Loucy (cell line): Measurements from ENCODE around the gene GRB2.

Source experiments
- H2AFZ ChIP-seq: fragments of 200-600 bp; sonication (generic); 2 replicates; pipeline ENCODE4 v1.6.0; 2016; ENCODE audit warnings: antibody characterized with exemption, mild to moderate bottlenecking, low read length, moderate library complexity
- H3F3A ChIP-seq: fragments of 200-600 bp; 2 replicates; pipeline ENCODE4 v1.6.0; 2016; ENCODE audit warnings: antibody characterized with exemption, low read depth, mild to moderate bottlenecking
- H3K27me3 ChIP-seq: fragments of 200-600 bp; sonication (generic); 2 replicates; pipeline ENCODE4 v1.6.1; 2014; ENCODE audit warnings: low read length, mild to moderate bottlenecking; ENCODE audit not compliant: insufficient read depth, poor library complexity, severe bottlenecking
- H3K36me3 ChIP-seq: fragments of 200-600 bp; sonication (generic); 2 replicates; pipeline ENCODE4 v1.6.1; 2016; ENCODE audit warnings: low read length; ENCODE audit not compliant: insufficient read depth
- H3K4me1 ChIP-seq: fragments of 200-600 bp; sonication (generic); 2 replicates; pipeline ENCODE4 v1.5.1; 2014; ENCODE audit warnings: low read length, mild to moderate bottlenecking; ENCODE audit not compliant: insufficient read depth, poor library complexity, severe bottlenecking
- H3K4me2 ChIP-seq: fragments of 200-600 bp; sonication (generic); 2 replicates; pipeline ENCODE4 v1.6.0; 2014; ENCODE audit warnings: antibody characterized with exemption, low read length, low read depth, mild to moderate bottlenecking; ENCODE audit not compliant: poor library complexity, severe bottlenecking
- H3K4me3 ChIP-seq: fragments of 200-600 bp; sonication (generic); 2 replicates; pipeline ENCODE4 v1.5.1; 2014; ENCODE audit warnings: low read length, mild to moderate bottlenecking, mixed read lengths; ENCODE audit not compliant: poor library complexity, severe bottlenecking
- H3K79me2 ChIP-seq: fragments of 200-600 bp; sonication (generic); 2 replicates; pipeline ENCODE4 v1.6.1; 2014; ENCODE audit warnings: low read length; ENCODE audit not compliant: insufficient read depth
- H3K9ac ChIP-seq: fragments of 200-600 bp; sonication (generic); 2 replicates; pipeline ENCODE4 v1.6.0; 2014; ENCODE audit warnings: mild to moderate bottlenecking, low read depth, low read length, moderate library complexity; ENCODE audit not compliant: poor library complexity, severe bottlenecking
- H3K9me2 ChIP-seq: fragments of 200-600 bp; sonication (generic); replicated peaks from 2 replicates; pipeline ENCODE4 v1.6.1; 2016; ENCODE audit warnings: low read depth, low read length, mixed read lengths
- H3K9me3 ChIP-seq: fragments of 200-600 bp; sonication (generic); 2 replicates; pipeline ENCODE4 v1.6.1; 2014; ENCODE audit warnings: mild to moderate bottlenecking, antibody characterized with exemption, low read length, low read depth; ENCODE audit not compliant: insufficient read depth
- H4K20me1 ChIP-seq: fragments of 200-600 bp; sonication (generic); 2 replicates; pipeline ENCODE4 v1.6.0; 2014; ENCODE audit warnings: antibody characterized with exemption, low read length, mild to moderate bottlenecking; ENCODE audit not compliant: insufficient read depth, poor library complexity, severe bottlenecking
- EZH2phosphoT487 ChIP-seq: fragments of 200-600 bp; IDR thresholded peaks from 2 replicates; pipeline ENCODE4 v1.6.1; 2018; ENCODE audit warnings: antibody characterized with exemption, mild to moderate bottlenecking, moderate library complexity, borderline replicate concordance
- TF ChIP-seq, protein P1 (sequence below): fragments of 200-600 bp; sonication (generic); conservative IDR thresholded peaks from 2 replicates; pipeline ENCODE4 v1.5.1; 2014; ENCODE audit warnings: mild to moderate bottlenecking, antibody characterized with exemption, low read length

Gene GRB2

DNA sequence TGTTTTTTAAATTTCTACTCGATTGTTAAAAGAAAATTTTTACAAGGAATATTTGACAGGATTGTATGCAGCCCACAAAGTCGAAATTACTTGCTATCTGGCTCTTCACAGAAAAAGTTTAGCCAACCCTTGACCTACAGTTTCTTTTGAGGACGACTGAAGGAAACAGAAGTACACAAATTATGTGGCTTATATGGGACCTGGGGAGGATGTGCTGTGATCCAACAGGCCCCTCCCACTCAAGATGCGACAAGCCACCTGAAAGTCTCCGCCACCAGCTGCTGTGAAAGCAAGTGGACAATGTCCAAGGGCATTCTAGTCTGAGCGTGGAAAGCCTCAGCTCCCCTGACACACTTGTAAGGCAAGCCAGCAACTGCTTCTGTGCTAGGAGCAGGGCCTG is 73.8 kb downstream of the GRB2 start:
- no peaks in the 10 kb centered on the region for H3F3A ChIP-seq
- no peak overlapping the region for H3K4me2 ChIP-seq
- TF ChIP-seq, protein P1, sequence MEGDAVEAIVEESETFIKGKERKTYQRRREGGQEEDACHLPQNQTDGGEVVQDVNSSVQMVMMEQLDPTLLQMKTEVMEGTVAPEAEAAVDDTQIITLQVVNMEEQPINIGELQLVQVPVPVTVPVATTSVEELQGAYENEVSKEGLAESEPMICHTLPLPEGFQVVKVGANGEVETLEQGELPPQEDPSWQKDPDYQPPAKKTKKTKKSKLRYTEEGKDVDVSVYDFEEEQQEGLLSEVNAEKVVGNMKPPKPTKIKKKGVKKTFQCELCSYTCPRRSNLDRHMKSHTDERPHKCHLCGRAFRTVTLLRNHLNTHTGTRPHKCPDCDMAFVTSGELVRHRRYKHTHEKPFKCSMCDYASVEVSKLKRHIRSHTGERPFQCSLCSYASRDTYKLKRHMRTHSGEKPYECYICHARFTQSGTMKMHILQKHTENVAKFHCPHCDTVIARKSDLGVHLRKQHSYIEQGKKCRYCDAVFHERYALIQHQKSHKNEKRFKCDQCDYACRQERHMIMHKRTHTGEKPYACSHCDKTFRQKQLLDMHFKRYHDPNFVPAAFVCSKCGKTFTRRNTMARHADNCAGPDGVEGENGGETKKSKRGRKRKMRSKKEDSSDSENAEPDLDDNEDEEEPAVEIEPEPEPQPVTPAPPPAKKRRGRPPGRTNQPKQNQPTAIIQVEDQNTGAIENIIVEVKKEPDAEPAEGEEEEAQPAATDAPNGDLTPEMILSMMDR: no peak
- no peak for TF ChIP-seq EZH2phosphoT487
- H3K4me3 ChIP-seq: no peak overlapping the region
- H3K79me2 ChIP-seq: peaks cover 92% of the 10 kb centered on the region
- no peaks in the 10 kb centered on the region for H3K9me3 ChIP-seq
- peaks cover 2% of the 10 kb centered on the region for H4K20me1 ChIP-seq
- H3K9ac ChIP-seq: no peak overlapping the region
- H3K27me3 ChIP-seq: no peaks in the 10 kb centered on the region
- H3K9me2 ChIP-seq: no peaks in the 10 kb centered on the region
- H3K4me1 ChIP-seq: peaks cover 39% of the 10 kb centered on the region
- H3K36me3 ChIP-seq: peaks cover 22% of the 10 kb centered on the region; the same call in 1 of the 2 replicates
- no peak overlapping the region for H2AFZ ChIP-seq

DNA sequence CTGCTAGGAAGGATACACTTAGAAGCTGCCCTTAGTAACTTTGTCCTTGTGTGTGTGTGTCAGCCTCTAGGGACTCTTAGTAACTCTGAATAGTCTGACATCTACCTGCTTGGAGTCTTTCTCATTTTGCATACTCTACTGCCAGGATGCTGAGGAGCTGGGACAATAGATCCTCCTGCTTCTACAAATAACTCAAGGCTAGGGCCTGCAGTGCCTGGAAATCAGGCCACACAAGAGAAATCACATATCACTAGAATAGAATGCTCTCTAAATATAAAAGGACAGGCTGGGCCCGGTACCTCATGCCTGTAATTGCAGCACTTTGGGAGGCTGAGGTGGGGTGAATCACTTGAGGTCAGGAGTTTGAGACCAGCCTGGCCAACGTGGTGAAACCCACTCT is 77.7 kb downstream of the GRB2 start:
- no peaks in the 10 kb centered on the region for H3K27me3 ChIP-seq
- H3K4me3 ChIP-seq: no peak overlapping the region
- H2AFZ ChIP-seq: no peak overlapping the region
- H3K4me2 ChIP-seq: no peak overlapping the region
- H3K79me2 ChIP-seq: peaks cover 69% of the 10 kb centered on the region
- peaks cover 37% of the 10 kb centered on the region for H3K4me1 ChIP-seq
- H3K36me3 ChIP-seq: peaks cover 51% of the 10 kb centered on the region; the same call in 1 of the 2 replicates
- H3K9me2 ChIP-seq: no peaks in the 10 kb centered on the region
- H3F3A ChIP-seq: no peaks in the 10 kb centered on the region
- TF ChIP-seq, protein P1: no peak
- TF ChIP-seq EZH2phosphoT487: no peak
- H4K20me1 ChIP-seq: peaks cover 3% of the 10 kb centered on the region
- no peaks in the 10 kb centered on the region for H3K9me3 ChIP-seq
- H3K9ac ChIP-seq: no peak overlapping the region

DNA sequence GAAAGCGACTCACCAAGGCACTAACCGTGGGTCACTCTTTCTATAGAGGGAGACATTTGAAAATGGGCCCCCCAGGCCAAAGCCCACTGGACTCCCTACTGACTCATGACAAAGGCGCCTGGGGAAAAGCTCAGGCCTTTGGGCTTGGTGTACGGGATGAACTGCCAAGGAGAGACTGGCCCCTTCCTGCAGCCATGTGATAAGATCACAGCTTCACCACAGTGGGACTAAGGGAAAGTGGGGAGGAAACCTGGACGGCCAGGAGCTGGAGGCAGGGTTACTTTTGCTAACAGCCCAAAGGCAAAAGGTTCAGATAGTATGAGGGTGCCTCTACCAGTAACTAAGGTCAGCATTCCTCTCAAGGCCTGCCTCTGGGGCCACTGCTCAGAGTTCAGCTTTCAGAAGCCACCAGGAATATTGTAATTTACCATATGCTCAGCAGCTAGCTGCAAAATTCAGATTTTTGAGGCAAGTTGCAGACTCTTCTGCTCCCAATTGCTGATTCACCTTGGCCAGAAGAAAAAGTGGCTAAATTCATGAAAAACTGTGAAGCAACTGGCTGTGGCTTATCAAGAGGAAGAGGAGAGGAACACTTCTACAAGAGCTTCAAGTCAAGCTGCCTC is 79.1 kb downstream of the GRB2 start:
- H3K9ac ChIP-seq: peak overlapping the region; percentile 45
- peaks cover 57% of the 10 kb centered on the region; the same call in 1 of the 2 replicates for H3K36me3 ChIP-seq
- no peaks in the 10 kb centered on the region for H3K27me3 ChIP-seq
- peaks cover 3% of the 10 kb centered on the region for H4K20me1 ChIP-seq
- no peaks in the 10 kb centered on the region for H3K9me3 ChIP-seq
- H3K79me2 ChIP-seq: peaks cover 64% of the 10 kb centered on the region
- no peak overlapping the region for H2AFZ ChIP-seq
- no peaks in the 10 kb centered on the region for H3K9me2 ChIP-seq
- H3K4me3 ChIP-seq: no peak overlapping the region
- no peak for TF ChIP-seq EZH2phosphoT487
- TF ChIP-seq, protein P1: no peak
- H3F3A ChIP-seq: no peaks in the 10 kb centered on the region
- peaks cover 31% of the 10 kb centered on the region for H3K4me1 ChIP-seq
- H3K4me2 ChIP-seq: peak overlapping the region; percentile 32
